HCT116 (cell line): ENCODE results near the gene PLEKHO2. TPM values are rescaled to one million over a fixed set of nuclear protein-coding genes. Genes with fewer than 3 reads are reported as not detected.

Source experiments
- ATAC-seq: fragments of 200-7000 bp; cut with Tn5 transposase; 2 replicates; pipeline ENCODE4 v1.9.1; 2020; ENCODE audit warnings: mild to moderate bottlenecking, moderate library complexity
- BruUV-seq: library from RNA; stranded (reverse); fragments of 400-500 nt; replicated peaks from 2 replicates; lab custom pipeline; 2021; lab: Mats Ljungman, UMichigan
- CTCF ChIA-PET: fragments of 300-600 bp; sonication (Branson Sonifier 250); formaldehyde crosslinking; loops from one replicate; lab custom pipeline; 2021; ENCODE audit warnings: antibody characterized with exemption; lab: Charles Lee
- POLR2A ChIA-PET: fragments of 300-600, 350-600 bp; sonication (Branson Sonifier 250); formaldehyde crosslinking; loops from one replicate; lab custom pipeline; 2021; ENCODE audit warnings: antibody characterized with exemption; lab: Charles Lee
- RAD21 ChIA-PET, 2 experiments: fragments of 300-600 bp; sonication (Branson Sonifier 250); formaldehyde crosslinking; loops; one replicate each; lab custom pipeline; 2023; ENCODE audit warnings: low total read pairs in 2 of 2; ENCODE audit not compliant: uncharacterized antibody in 2 of 2, unreplicated experiment in 2 of 2, low non-redundant PET in 1 of 2; lab: Charles Lee
- DNase-seq: peaks from one replicate; pipeline ENCODE4 v3.0.0-alpha.2; 2010; ENCODE audit warnings: low read depth, low spot score
- H2AFZ ChIP-seq: fragments of 200-600 bp; shearing (Covaris generic), sonication (generic); 2 replicates; pipeline ENCODE4 v1.6.1; 2017; ENCODE audit warnings: low read depth, mixed run types, mixed read lengths, antibody characterized with exemption, low read length; ENCODE audit not compliant: poor library complexity, severe bottlenecking
- H3K27ac ChIP-seq: 2 replicates; pipeline ENCODE4 v1.5.1; 2012; ENCODE audit warnings: low read depth, low read length
- H3K27me3 ChIP-seq: fragments of 200-600 bp; sonication (generic); 2 replicates; pipeline ENCODE4 v1.6.1; 2016; ENCODE audit warnings: mixed run types, low read length, mixed read lengths; ENCODE audit not compliant: insufficient read depth
- H3K36me3 ChIP-seq, 2 experiments: fragments of 200-500 bp in 1 of 2; fragments of 200-600 bp in 1 of 2; sonication (Bioruptor generic) in 1 of 2; sonication (generic) in 1 of 2; 2 replicates each; pipeline versions ENCODE4 v1.5.1 to v1.6.1; 2014 to 2016; ENCODE audit warnings: low read length in 2 of 2, inconsistent platforms in 1 of 2, mixed read lengths in 1 of 2, mixed run types in 1 of 2; ENCODE audit not compliant: insufficient read depth in 2 of 2, control insufficient read depth in 1 of 2
- H3K4me1 ChIP-seq, 2 experiments: fragments of 200-600 bp in 1 of 2; sonication (generic) in 1 of 2; 2 replicates each; pipeline versions ENCODE4 v1.5.1 to v1.6.1; 2012 to 2017; ENCODE audit warnings: low read length in 2 of 2, inconsistent platforms in 1 of 2, mild to moderate bottlenecking in 1 of 2, mixed read lengths in 1 of 2, mixed run types in 1 of 2, moderate library complexity in 1 of 2; ENCODE audit not compliant: insufficient read depth in 2 of 2, control insufficient read depth in 1 of 2
- H3K4me2 ChIP-seq: fragments of 200-600 bp; sonication (generic); 2 replicates; pipeline ENCODE4 v1.6.1; 2017; ENCODE audit warnings: mixed run types, low read length, mixed read lengths
- H3K4me3 ChIP-seq, 2 experiments: fragments of 200-600 bp in 1 of 2; sonication (generic) in 1 of 2; replicated peaks in 1 of 2; 2 replicates each; pipeline ENCODE4 v1.5.1; 2011 to 2016; ENCODE audit warnings: low read length in 2 of 2, control low read depth in 1 of 2, low read depth in 1 of 2, mild to moderate bottlenecking in 1 of 2, mixed read lengths in 1 of 2, mixed run types in 1 of 2
- H3K79me2 ChIP-seq: fragments of 200-600 bp; sonication (generic); 2 replicates; pipeline ENCODE4 v1.6.1; 2017; ENCODE audit warnings: mild to moderate bottlenecking, mixed run types, low read length, moderate library complexity, mixed read lengths; ENCODE audit not compliant: insufficient read depth
- H3K9ac ChIP-seq: fragments of 200-600 bp; sonication (generic); 2 replicates; pipeline ENCODE4 v1.6.1; 2016; ENCODE audit warnings: low read length, mixed read lengths
- H3K9me2 ChIP-seq: fragments of 200-600 bp; sonication (generic), shearing (Covaris generic); 2 replicates; pipeline ENCODE4 v1.6.1; 2017; ENCODE audit warnings: mixed run types, mild to moderate bottlenecking, moderate library complexity; ENCODE audit not compliant: insufficient read depth
- H3K9me3 ChIP-seq, 2 experiments: fragments of 200-500 bp in 1 of 2; fragments of 200-600 bp in 1 of 2; sonication (Bioruptor generic) in 1 of 2; sonication (generic) in 1 of 2; 2 replicates each; pipeline ENCODE4 v1.6.1; 2014 to 2017; ENCODE audit warnings: low read length in 2 of 2, mixed read lengths in 2 of 2, inconsistent platforms in 1 of 2, low read depth in 1 of 2, mild to moderate bottlenecking in 1 of 2, mixed run types in 1 of 2, moderate library complexity in 1 of 2; ENCODE audit not compliant: control insufficient read depth in 1 of 2, insufficient read depth in 1 of 2
- H4K20me1 ChIP-seq: fragments of 200-600 bp; sonication (generic), shearing (Covaris generic); 2 replicates; pipeline ENCODE4 v1.6.1; 2017; ENCODE audit warnings: mixed run types, mild to moderate bottlenecking, moderate library complexity; ENCODE audit not compliant: insufficient read depth
- ATF3 ChIP-seq: IDR thresholded peaks from 2 replicates; pipeline ENCODE4 v1.6.1; 2012
- CBX3 ChIP-seq: IDR thresholded peaks from 2 replicates; pipeline ENCODE4 v1.6.1; 2012; ENCODE audit warnings: low read depth
- CEBPB ChIP-seq: IDR thresholded peaks from 2 replicates; pipeline ENCODE4 v1.6.1; 2012; ENCODE audit warnings: low read depth
- ELF1 ChIP-seq: IDR thresholded peaks from 2 replicates; pipeline ENCODE4 v1.6.1; 2012; ENCODE audit warnings: low read depth, borderline replicate concordance
- EZH2phosphoT487 ChIP-seq: fragments of 200-600 bp; IDR thresholded peaks from 2 replicates; pipeline ENCODE4 v1.6.1; 2018; ENCODE audit warnings: antibody characterized with exemption, borderline replicate concordance
- JUND ChIP-seq: IDR thresholded peaks from 2 replicates; pipeline ENCODE4 v1.6.1; 2012
- POLR2A ChIP-seq: IDR thresholded peaks from 2 replicates; pipeline ENCODE4 v1.7.0; 2011; ENCODE audit warnings: borderline replicate concordance; ENCODE audit not compliant: insufficient read depth, insufficient read length; ENCODE audit errors: extremely low read depth
- POLR2AphosphoS5 ChIP-seq: IDR thresholded peaks from 2 replicates; pipeline ENCODE4 v1.6.1; 2011; ENCODE audit warnings: mild to moderate bottlenecking, low read depth, low read length, moderate library complexity
- TCF7L2 ChIP-seq: IDR thresholded peaks from 2 replicates; pipeline ENCODE4 v1.7.0; 2011; ENCODE audit warnings: borderline replicate concordance, inconsistent platforms; ENCODE audit not compliant: insufficient read depth, insufficient read length; ENCODE audit errors: extremely low read depth
- YY1 ChIP-seq: IDR thresholded peaks from 2 replicates; pipeline ENCODE4 v1.6.1; 2011; ENCODE audit warnings: low read length, low read depth, moderate library complexity, mild to moderate bottlenecking; ENCODE audit not compliant: insufficient replicate concordance; ENCODE audit errors: extremely low read depth
- ZFX ChIP-seq: fragments of 450-650 bp; IDR thresholded peaks from 2 replicates; pipeline ENCODE4 v1.6.1; 2017
- intact Hi-C: fragments of 100-400 bp; cut with micrococcal nuclease; formaldehyde crosslinking; loops from 2 replicates; pipeline ENCODE4 v1.10.0; 2022
- total RNA-seq: library from RNA; stranded (reverse); gene quantifications from one replicate; pipeline ENCODE4 v1.2.1, GENCODE V29; 2021; ENCODE audit not compliant: unreplicated experiment
- TF ChIP-seq, protein P1 (sequence below): IDR thresholded peaks from 2 replicates; pipeline ENCODE4 v1.6.1; 2012; ENCODE audit warnings: low read depth
- TF ChIP-seq, protein P2 (sequence below), 3 experiments: fragments of 200-600 bp in 1 of 3; sonication (generic) in 1 of 3; IDR thresholded peaks in 2 of 3; conservative IDR thresholded peaks in 1 of 3; 2 replicates each; pipeline ENCODE4 v1.5.1; 2012 to 2017; ENCODE audit warnings: low read depth in 2 of 3, low read length in 2 of 3, antibody characterized with exemption in 1 of 3, borderline replicate concordance in 1 of 3, control low read depth in 1 of 3, mild to moderate bottlenecking in 1 of 3, mixed read lengths in 1 of 3, mixed run types in 1 of 3, moderate library complexity in 1 of 3; ENCODE audit not compliant: insufficient read depth in 1 of 3
- TF ChIP-seq, protein P3 (sequence below): IDR thresholded peaks from 2 replicates; pipeline ENCODE4 v1.6.1; 2012

The PLEKHO2 gene
- total RNA-seq, 1 experiment from 2014 or later, result 8.0 TPM

DNA sequence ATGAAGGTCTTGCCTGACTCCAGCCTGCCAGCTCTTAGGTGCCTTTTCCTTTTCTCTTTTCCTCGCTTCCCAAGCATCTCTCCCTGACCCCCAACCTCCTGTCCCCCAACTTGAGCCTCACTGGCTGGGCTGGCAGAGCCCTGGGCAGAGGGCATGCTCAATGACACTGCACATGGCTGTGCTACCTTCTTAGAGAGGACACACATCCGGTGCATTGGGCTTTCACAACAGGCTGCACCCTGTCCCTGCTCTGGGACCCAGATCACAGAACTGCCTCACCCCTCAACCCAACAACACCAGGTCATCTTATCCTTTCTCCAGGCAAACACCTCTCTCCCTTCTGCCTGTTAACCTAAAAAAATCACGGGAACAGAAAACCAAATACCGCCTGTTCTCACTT lies 62.5 kb downstream of the PLEKHO2 start:
- Histone ChIP-seq H3K9me3 (peaks cover 0 to 3% of the 10 kb centered on the region in 2 experiments; a peak in 1 of 4 replicates), H3K79me2 (no peaks in the 10 kb centered on the region), H4K20me1 (no peaks in the 10 kb centered on the region), H3K36me3 (no peaks in the 10 kb centered on the region), H3K27me3 (no peaks in the 10 kb centered on the region), H3K27ac (no peak overlapping the region), H2AFZ (no peak overlapping the region), H3K9ac (no peak overlapping the region), H3K9me2 (no peaks in the 10 kb centered on the region), H3K4me2 (no peak overlapping the region), H3K4me3 (no peak overlapping the region), H3K4me1 (peaks cover 0 to 4% of the 10 kb centered on the region in 2 experiments; a peak in 1 of 4 replicates)
- ChIA-PET RAD21 (no interaction called here), POLR2A (no interaction called here), CTCF (no interaction called here)
- intact Hi-C loops, result no loop called here
- TF ChIP-seq ELF1, result no peak
- no peak for TF ChIP-seq POLR2A
- TF ChIP-seq YY1, result no peak
- TF ChIP-seq, protein P1, sequence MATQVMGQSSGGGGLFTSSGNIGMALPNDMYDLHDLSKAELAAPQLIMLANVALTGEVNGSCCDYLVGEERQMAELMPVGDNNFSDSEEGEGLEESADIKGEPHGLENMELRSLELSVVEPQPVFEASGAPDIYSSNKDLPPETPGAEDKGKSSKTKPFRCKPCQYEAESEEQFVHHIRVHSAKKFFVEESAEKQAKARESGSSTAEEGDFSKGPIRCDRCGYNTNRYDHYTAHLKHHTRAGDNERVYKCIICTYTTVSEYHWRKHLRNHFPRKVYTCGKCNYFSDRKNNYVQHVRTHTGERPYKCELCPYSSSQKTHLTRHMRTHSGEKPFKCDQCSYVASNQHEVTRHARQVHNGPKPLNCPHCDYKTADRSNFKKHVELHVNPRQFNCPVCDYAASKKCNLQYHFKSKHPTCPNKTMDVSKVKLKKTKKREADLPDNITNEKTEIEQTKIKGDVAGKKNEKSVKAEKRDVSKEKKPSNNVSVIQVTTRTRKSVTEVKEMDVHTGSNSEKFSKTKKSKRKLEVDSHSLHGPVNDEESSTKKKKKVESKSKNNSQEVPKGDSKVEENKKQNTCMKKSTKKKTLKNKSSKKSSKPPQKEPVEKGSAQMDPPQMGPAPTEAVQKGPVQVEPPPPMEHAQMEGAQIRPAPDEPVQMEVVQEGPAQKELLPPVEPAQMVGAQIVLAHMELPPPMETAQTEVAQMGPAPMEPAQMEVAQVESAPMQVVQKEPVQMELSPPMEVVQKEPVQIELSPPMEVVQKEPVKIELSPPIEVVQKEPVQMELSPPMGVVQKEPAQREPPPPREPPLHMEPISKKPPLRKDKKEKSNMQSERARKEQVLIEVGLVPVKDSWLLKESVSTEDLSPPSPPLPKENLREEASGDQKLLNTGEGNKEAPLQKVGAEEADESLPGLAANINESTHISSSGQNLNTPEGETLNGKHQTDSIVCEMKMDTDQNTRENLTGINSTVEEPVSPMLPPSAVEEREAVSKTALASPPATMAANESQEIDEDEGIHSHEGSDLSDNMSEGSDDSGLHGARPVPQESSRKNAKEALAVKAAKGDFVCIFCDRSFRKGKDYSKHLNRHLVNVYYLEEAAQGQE, result no peak
- TF ChIP-seq JUND, result no peak
- TF ChIP-seq, protein P2, sequence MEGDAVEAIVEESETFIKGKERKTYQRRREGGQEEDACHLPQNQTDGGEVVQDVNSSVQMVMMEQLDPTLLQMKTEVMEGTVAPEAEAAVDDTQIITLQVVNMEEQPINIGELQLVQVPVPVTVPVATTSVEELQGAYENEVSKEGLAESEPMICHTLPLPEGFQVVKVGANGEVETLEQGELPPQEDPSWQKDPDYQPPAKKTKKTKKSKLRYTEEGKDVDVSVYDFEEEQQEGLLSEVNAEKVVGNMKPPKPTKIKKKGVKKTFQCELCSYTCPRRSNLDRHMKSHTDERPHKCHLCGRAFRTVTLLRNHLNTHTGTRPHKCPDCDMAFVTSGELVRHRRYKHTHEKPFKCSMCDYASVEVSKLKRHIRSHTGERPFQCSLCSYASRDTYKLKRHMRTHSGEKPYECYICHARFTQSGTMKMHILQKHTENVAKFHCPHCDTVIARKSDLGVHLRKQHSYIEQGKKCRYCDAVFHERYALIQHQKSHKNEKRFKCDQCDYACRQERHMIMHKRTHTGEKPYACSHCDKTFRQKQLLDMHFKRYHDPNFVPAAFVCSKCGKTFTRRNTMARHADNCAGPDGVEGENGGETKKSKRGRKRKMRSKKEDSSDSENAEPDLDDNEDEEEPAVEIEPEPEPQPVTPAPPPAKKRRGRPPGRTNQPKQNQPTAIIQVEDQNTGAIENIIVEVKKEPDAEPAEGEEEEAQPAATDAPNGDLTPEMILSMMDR (IDR thresholded peaks at IDR 0.05 in 2 of 3, conservative IDR thresholded peaks at IDR 0.05 in 1 of 3; ENCODE audit: borderline replicate concordance in 1 of 3, insufficient read depth in 1 of 3, low read depth in 2 of 3, low read length in 2 of 3), result no peak
- TF ChIP-seq EZH2phosphoT487, result no peak
- no peak for TF ChIP-seq POLR2AphosphoS5
- TF ChIP-seq, protein P3, sequence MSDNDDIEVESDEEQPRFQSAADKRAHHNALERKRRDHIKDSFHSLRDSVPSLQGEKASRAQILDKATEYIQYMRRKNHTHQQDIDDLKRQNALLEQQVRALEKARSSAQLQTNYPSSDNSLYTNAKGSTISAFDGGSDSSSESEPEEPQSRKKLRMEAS, result no peak
- TF ChIP-seq CBX3, result no peak
- no peak for TF ChIP-seq CEBPB
- no peak for TF ChIP-seq ZFX
- no peak for TF ChIP-seq TCF7L2
- no peak for TF ChIP-seq ATF3
- DNase-seq, result no peak
- BruUV-seq, result no TSS peak
- ATAC-seq, result no peak
